GM21619 (cell line): Measurements from ENCODE around the gene HNF1A.

Experiments
- ATAC-seq: cut with Tn5 transposase; IDR thresholded peaks from one replicate; pipeline ENCODE4 v1.9.1; 2021; ENCODE audit not compliant: unreplicated experiment

Gene HNF1A

GRCh38 chr12:120956579-120957300, 21.6 kb upstream of the HNF1A start:
- no peak for ATAC-seq

- no peak for ATAC-seq
These were observed 19.0 kb upstream of the HNF1A start for GRCh38 chr12:120959111-120959878.

- peak; percentile 48 for ATAC-seq
These were observed 17.7 kb upstream of the HNF1A start for GRCh38 chr12:120960657-120961056.

GRCh38 chr12:120961604-120962531, 16.5 kb upstream of the HNF1A start:
- no peak for ATAC-seq

GRCh38 chr12:120962532-120963020, 15.8 kb upstream of the HNF1A start:
- ATAC-seq: no peak

- no peak for ATAC-seq
These were observed 14.0 kb upstream of the HNF1A start for GRCh38 chr12:120964298-120964697.

- no peak for ATAC-seq
These were observed 12.7 kb upstream of the HNF1A start for GRCh38 chr12:120965534-120966091.

- no peak for ATAC-seq
These were observed 8.0 kb upstream of the HNF1A start for GRCh38 chr12:120970310-120970709.

GRCh38 chr12:120971299-120972180, 6.8 kb upstream of the HNF1A start:
- no peak for ATAC-seq

GRCh38 chr12:120972870-120973543, 5.3 kb upstream of the HNF1A start:
- ATAC-seq: no peak

GRCh38 chr12:120977531-120978295, 630 bp upstream of the HNF1A start:
- ATAC-seq: no peak

- ATAC-seq: no peak
These were observed 998 bp downstream of the HNF1A start for GRCh38 chr12:120979220-120979861.

- ATAC-seq: no peak
These were observed 1.7 kb downstream of the HNF1A start for GRCh38 chr12:120979862-120980696.

- no peak for ATAC-seq
These were observed 2.5 kb downstream of the HNF1A start for GRCh38 chr12:120980800-120981368.

- ATAC-seq: no peak
These were observed 3.1 kb downstream of the HNF1A start for GRCh38 chr12:120981407-120981941.

GRCh38 chr12:120982659-120983058, 4.3 kb downstream of the HNF1A start:
- ATAC-seq: no peak

GRCh38 chr12:120983759-120984158, 5.4 kb downstream of the HNF1A start:
- no peak for ATAC-seq
